ENCODE results near the gene NEU2.

The NEU2 gene

DNA sequence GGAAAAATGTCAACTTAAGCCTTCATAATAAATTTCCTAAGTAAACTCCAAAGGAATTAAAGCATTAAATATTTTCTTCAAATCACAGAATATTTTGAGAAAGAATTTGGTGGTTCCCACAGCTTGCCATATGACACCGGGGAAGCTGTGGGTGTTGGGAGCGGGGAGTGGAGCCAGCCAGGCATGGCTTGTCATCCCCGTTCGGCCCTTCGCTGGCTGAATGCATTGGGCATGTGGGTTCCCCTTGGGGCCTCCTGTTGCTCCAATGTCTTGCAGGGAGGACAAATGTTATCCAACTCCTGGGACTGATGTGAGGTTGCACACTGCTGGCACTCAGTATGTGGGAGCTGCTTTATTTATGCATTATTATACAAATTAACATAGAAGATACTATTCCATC, 38.0 kb upstream of the NEU2 start:
- no peak for DNase-seq (ENCODE audit: low read depth)
- no peak overlapping the region for H3K4me3 ChIP-seq (ENCODE audit: control insufficient read depth, low read depth, low read length)
- TF ChIP-seq, protein P1, sequence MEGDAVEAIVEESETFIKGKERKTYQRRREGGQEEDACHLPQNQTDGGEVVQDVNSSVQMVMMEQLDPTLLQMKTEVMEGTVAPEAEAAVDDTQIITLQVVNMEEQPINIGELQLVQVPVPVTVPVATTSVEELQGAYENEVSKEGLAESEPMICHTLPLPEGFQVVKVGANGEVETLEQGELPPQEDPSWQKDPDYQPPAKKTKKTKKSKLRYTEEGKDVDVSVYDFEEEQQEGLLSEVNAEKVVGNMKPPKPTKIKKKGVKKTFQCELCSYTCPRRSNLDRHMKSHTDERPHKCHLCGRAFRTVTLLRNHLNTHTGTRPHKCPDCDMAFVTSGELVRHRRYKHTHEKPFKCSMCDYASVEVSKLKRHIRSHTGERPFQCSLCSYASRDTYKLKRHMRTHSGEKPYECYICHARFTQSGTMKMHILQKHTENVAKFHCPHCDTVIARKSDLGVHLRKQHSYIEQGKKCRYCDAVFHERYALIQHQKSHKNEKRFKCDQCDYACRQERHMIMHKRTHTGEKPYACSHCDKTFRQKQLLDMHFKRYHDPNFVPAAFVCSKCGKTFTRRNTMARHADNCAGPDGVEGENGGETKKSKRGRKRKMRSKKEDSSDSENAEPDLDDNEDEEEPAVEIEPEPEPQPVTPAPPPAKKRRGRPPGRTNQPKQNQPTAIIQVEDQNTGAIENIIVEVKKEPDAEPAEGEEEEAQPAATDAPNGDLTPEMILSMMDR (IDR thresholded peaks at IDR 0.05; ENCODE audit: control insufficient read depth, insufficient read depth, low read depth, low read length, missing control alignments), result no peak

DNA sequence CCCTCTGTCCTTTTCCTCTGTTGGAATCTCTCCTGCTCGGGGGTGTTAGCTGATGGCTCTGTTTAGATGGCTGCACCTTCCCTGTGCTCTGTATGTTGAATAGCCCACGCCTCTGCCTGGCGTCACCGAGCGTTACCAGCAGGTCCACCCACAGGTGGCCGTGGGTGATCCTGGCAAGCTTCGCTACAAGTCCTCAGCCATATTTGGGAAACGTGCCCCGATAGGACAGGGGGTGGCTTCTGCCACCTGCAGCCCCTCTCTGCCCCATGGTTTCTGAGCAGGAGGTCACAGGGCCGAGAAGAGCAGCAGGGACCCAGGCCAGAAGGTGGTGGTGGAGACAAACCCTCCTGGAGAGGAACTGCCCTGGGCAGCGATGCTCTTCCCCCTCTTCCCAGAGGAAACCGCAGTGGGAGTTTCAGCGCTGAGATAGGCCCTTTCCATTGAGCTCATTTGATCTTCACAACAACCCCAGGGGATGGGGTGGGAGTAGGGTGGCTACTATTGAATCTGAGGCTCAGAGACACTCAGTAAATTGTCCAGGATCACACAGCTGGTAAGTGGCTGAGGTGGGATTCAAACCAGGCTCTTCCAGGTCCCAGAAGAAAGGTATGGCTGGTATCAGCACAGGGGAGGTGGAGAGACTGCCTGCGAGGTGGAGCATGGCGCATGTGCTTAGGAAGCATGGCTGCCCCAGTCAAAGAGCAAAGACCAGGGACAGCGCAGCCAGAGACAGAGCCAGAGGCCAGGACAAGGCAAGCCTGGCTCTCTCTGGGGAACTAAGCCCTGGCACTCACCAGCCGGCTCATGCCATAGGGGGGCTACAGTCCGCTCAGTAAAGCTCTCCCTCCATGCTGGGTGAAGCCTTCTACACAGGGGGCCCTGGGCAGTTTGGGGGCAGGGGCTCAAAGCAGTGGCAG, 34.5 kb upstream of the NEU2 start:
- H3K4me3 ChIP-seq (ENCODE audit: control insufficient read depth, low read depth, low read length), result no peak overlapping the region
- TF ChIP-seq, protein P1 (IDR thresholded peaks at IDR 0.05; ENCODE audit: control insufficient read depth, insufficient read depth, low read depth, low read length, missing control alignments), result no peak
- DNase-seq (ENCODE audit: low read depth), result no peak

DNA sequence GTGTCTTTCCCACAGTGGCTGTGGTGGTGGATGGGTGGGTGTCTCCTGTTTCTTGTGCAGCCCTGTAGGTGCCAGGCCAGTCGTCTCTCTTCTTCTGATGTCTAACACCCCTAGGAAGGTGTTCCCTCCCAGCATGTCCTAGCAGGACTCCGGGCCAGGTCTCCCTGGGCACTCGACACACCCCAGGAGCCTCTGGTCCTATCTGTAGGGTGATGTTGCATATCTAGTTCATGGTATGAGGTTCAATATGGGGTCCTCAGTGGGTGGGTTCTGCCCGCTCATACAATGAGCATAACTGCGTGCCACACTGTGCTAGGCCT, 33.8 kb upstream of the NEU2 start:
- TF ChIP-seq, protein P1 (IDR thresholded peaks at IDR 0.05; ENCODE audit: control insufficient read depth, insufficient read depth, low read depth, low read length, missing control alignments), result no peak
- H3K4me3 ChIP-seq (ENCODE audit: control insufficient read depth, low read depth, low read length), result no peak overlapping the region
- DNase-seq (ENCODE audit: low read depth), result no peak

DNA sequence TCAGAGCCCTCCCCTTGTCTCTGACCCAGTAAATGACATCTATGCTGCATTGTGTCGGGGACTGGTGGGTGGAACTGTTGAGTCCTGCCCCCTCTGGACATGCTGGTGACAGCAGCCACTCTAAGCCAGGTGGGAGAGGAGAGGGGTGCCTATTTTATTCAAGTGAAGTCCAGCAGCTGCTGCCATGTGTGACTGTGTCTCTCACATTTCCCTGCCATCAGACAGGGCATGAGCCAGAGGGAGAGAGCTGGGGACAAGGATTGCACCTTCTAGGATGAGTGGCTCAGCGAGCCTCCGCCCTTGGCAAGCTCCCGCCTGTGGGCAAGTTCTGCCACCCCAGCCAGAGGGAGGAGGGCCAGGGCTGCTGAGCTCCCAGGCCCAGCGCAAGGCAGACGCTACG, 33.1 kb upstream of the NEU2 start:
- TF ChIP-seq, protein P1 (IDR thresholded peaks at IDR 0.05; ENCODE audit: control insufficient read depth, insufficient read depth, low read depth, low read length, missing control alignments), result no peak
- DNase-seq (ENCODE audit: low read depth), result no peak
- H3K4me3 ChIP-seq (ENCODE audit: control insufficient read depth, low read depth, low read length), result no peak overlapping the region

DNA sequence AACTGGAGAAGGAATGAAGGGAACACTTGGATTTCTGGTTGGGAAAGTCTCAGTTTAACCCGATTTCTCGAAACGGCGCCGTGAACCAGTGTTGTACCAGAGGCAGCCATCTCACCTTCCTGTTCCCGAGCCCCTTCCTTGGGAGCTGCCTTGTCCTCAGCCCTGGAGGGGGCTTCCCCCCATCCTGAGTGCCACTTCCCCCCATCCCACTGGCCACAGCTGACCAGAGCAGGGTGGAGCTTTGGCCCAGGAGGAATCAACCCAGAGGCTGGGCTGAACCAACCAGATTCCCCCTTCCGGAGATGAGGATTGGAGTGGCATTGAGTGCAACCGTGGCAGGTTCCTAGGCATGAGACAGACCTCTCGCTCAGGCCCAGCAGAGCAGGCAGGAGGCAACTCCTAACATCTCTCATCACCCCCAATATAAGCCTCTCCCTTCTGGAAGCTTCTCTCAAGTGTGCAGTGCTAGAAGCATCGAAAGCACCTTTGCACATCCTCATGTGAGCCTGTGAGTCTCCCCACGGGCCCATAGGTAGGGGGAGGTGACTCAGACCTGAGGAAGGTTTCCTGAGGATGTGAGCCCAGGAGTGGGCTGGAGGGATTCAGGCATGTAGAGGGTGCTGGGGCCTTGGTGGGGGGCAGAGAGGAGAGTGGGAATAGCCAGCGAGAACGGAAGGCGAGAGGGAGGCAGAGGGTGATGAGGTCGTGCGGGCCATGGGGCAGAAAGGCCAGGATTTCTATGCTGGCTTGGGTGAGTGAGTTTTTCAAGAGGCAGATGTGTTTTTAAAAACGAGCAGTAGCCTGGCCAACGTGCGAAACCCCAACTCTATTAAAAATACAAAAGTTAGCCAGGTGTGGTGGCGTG, 31.4 kb upstream of the NEU2 start:
- H3K4me3 ChIP-seq (ENCODE audit: control insufficient read depth, low read depth, low read length), result no peak overlapping the region
- TF ChIP-seq, protein P1 (IDR thresholded peaks at IDR 0.05; ENCODE audit: control insufficient read depth, insufficient read depth, low read depth, low read length, missing control alignments), result no peak
- DNase-seq (ENCODE audit: low read depth), result no peak

DNA sequence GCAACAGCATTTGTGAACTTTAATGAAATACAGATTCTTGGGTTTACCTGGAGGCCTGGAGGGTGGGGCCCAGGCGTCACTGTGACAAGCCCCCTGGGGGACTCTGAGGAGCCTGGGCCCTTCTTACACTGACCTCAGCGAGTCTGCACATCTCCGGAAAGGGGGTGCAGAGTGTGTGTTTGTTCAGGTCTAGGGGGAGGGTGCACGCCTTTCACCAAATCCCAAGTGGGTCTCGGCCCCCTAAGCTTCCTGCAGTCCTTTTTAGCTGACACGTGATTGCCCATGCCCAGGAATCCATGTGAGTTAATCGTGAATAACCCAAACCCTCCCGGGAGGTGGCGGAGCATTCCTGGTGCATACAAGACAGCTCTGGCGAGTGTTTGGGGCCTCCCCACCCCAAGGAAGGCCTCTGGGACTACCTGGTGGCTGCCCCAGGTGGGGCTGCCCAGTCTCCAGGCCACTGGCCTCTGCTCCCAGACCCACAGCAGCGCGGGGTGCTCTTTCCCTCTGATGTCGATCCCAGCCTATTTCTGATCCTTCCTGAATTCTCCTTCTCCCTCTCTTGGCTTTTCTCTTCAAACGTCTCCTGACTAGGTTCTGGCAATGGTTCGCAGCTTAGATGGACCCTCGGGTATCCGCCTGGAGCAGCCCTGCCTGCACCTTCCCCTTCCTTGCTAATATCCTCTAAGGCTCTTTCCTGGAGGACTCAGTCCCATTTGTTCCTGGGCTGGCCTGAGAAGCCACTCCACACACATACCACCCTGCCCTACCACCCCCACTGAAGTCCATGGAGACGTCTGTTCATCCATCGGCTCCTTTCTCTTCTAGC, 29.4 kb upstream of the NEU2 start:
- H3K4me3 ChIP-seq (ENCODE audit: control insufficient read depth, low read depth, low read length), result no peak overlapping the region
- TF ChIP-seq, protein P1 (IDR thresholded peaks at IDR 0.05; ENCODE audit: control insufficient read depth, insufficient read depth, low read depth, low read length, missing control alignments), result no peak
- DNase-seq (ENCODE audit: low read depth), result no peak
